HEK293 (cell line): ENCODE results near the gene CRYZ.

ENCODE experiments used
- KLF16 ChIP-seq: fragments of 450-650 bp; formaldehyde crosslinking; IDR thresholded peaks from 2 replicates; pipeline ENCODE4 v1.5.1; 2017; ENCODE audit warnings: missing biosample characterization, missing genetic modification characterization
- ZNF121 ChIP-seq: fragments of 450-650 bp; formaldehyde crosslinking; IDR thresholded peaks from 2 replicates; pipeline ENCODE4 v1.5.1; 2016; ENCODE audit warnings: missing biosample characterization, missing genetic modification characterization
- ZNF416 ChIP-seq: fragments of 450-650 bp; formaldehyde crosslinking; IDR thresholded peaks from 2 replicates; pipeline ENCODE4 v1.5.1; 2016; ENCODE audit warnings: missing biosample characterization, missing genetic modification characterization
- ZNF423 ChIP-seq: fragments of 450-650 bp; formaldehyde crosslinking; IDR thresholded peaks from 2 replicates; pipeline ENCODE4 v1.5.1; 2016; ENCODE audit warnings: missing biosample characterization, missing genetic modification characterization
- ZNF658 ChIP-seq: fragments of 450-650 bp; formaldehyde crosslinking; IDR thresholded peaks from 2 replicates; pipeline ENCODE4; 2016; ENCODE audit warnings: missing biosample characterization, missing genetic modification characterization
- TF ChIP-seq, protein P1 (sequence below): fragments of 450-650 bp; formaldehyde crosslinking; IDR thresholded peaks from 2 replicates; pipeline ENCODE4 v1.5.1; 2016; ENCODE audit warnings: missing biosample characterization, missing genetic modification characterization
- TF ChIP-seq, protein P2 (sequence below): fragments of 450-650 bp; formaldehyde crosslinking; IDR thresholded peaks from 2 replicates; pipeline ENCODE4 v1.5.1; 2016; ENCODE audit warnings: missing biosample characterization, missing genetic modification characterization, borderline replicate concordance

DNA sequence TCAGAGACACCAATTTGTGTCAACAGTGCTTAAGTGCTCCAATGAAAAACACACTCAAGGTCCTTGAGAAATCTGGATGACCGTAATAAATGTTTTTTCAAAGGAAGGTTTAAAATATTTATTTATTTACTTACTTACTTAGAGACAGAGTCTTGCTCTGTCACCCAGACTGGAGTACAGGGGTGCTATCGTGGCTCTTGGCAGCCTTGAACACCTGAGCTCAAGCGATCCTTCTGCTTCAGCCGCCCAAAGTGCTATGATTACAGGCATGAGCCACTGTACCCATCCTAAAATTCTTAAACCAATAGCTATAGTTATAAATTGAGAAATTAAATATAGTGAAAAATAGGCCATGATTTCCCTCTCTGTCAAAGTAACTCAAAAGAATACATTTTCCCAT, 41.9 kb downstream of the CRYZ start:
- TF ChIP-seq, protein P1, sequence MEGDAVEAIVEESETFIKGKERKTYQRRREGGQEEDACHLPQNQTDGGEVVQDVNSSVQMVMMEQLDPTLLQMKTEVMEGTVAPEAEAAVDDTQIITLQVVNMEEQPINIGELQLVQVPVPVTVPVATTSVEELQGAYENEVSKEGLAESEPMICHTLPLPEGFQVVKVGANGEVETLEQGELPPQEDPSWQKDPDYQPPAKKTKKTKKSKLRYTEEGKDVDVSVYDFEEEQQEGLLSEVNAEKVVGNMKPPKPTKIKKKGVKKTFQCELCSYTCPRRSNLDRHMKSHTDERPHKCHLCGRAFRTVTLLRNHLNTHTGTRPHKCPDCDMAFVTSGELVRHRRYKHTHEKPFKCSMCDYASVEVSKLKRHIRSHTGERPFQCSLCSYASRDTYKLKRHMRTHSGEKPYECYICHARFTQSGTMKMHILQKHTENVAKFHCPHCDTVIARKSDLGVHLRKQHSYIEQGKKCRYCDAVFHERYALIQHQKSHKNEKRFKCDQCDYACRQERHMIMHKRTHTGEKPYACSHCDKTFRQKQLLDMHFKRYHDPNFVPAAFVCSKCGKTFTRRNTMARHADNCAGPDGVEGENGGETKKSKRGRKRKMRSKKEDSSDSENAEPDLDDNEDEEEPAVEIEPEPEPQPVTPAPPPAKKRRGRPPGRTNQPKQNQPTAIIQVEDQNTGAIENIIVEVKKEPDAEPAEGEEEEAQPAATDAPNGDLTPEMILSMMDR: no peak
- TF ChIP-seq ZNF658 (no peak), ZNF121 (tag by site-specific recombination) (no peak), ZNF423 (no peak), KLF16 (tag by site-specific recombination) (no peak), ZNF416 (no peak)
- TF ChIP-seq, protein P2, sequence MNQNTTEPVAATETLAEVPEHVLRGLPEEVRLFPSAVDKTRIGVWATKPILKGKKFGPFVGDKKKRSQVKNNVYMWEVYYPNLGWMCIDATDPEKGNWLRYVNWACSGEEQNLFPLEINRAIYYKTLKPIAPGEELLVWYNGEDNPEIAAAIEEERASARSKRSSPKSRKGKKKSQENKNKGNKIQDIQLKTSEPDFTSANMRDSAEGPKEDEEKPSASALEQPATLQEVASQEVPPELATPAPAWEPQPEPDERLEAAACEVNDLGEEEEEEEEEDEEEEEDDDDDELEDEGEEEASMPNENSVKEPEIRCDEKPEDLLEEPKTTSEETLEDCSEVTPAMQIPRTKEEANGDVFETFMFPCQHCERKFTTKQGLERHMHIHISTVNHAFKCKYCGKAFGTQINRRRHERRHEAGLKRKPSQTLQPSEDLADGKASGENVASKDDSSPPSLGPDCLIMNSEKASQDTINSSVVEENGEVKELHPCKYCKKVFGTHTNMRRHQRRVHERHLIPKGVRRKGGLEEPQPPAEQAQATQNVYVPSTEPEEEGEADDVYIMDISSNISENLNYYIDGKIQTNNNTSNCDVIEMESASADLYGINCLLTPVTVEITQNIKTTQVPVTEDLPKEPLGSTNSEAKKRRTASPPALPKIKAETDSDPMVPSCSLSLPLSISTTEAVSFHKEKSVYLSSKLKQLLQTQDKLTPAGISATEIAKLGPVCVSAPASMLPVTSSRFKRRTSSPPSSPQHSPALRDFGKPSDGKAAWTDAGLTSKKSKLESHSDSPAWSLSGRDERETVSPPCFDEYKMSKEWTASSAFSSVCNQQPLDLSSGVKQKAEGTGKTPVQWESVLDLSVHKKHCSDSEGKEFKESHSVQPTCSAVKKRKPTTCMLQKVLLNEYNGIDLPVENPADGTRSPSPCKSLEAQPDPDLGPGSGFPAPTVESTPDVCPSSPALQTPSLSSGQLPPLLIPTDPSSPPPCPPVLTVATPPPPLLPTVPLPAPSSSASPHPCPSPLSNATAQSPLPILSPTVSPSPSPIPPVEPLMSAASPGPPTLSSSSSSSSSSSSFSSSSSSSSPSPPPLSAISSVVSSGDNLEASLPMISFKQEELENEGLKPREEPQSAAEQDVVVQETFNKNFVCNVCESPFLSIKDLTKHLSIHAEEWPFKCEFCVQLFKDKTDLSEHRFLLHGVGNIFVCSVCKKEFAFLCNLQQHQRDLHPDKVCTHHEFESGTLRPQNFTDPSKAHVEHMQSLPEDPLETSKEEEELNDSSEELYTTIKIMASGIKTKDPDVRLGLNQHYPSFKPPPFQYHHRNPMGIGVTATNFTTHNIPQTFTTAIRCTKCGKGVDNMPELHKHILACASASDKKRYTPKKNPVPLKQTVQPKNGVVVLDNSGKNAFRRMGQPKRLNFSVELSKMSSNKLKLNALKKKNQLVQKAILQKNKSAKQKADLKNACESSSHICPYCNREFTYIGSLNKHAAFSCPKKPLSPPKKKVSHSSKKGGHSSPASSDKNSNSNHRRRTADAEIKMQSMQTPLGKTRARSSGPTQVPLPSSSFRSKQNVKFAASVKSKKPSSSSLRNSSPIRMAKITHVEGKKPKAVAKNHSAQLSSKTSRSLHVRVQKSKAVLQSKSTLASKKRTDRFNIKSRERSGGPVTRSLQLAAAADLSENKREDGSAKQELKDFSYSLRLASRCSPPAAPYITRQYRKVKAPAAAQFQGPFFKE: no peak
